H9 (cell line): ENCODE data around the gene FSTL1. TPM values are rescaled to one million over a fixed set of nuclear protein-coding genes. Genes with fewer than 3 reads are reported as not detected.

Experiments used
- DNase-seq: peaks from one replicate; pipeline ENCODE4 v3.0.0-alpha.2; 2017
- H2AFZ ChIP-seq: one replicate; pipeline ENCODE4 v1.6.1; 2013; ENCODE audit warnings: mild to moderate bottlenecking, low read length, control low read depth, moderate library complexity
- H2AK5ac ChIP-seq: 2 replicates; pipeline ENCODE4 v1.6.1; 2013; ENCODE audit warnings: low read length, control low read depth, mixed read lengths; ENCODE audit not compliant: insufficient read length
- H2BK120ac ChIP-seq: one replicate; pipeline ENCODE4 v1.6.1; 2013; ENCODE audit warnings: low read depth, mild to moderate bottlenecking, low read length, control low read depth, inconsistent platforms; ENCODE audit not compliant: poor library complexity, severe bottlenecking
- H2BK12ac ChIP-seq: 2 replicates; pipeline ENCODE4 v1.6.1; 2013; ENCODE audit warnings: low read length, control low read depth, mixed read lengths, low read depth; ENCODE audit not compliant: insufficient read length
- H2BK15ac ChIP-seq: 2 replicates; pipeline ENCODE4 v1.6.1; 2013; ENCODE audit warnings: low read depth, low read length, control low read depth
- H2BK20ac ChIP-seq: one replicate; pipeline ENCODE4 v1.6.1; 2013; ENCODE audit warnings: low read depth, mild to moderate bottlenecking, low read length, control low read depth, inconsistent platforms; ENCODE audit not compliant: poor library complexity, severe bottlenecking
- H2BK5ac ChIP-seq: 2 replicates; pipeline ENCODE4 v1.6.1; 2013; ENCODE audit warnings: low read length, control low read depth, mixed read lengths; ENCODE audit not compliant: insufficient read length
- H3K14ac ChIP-seq: 2 replicates; pipeline ENCODE4 v1.6.1; 2013; ENCODE audit warnings: low read length, control low read depth; ENCODE audit not compliant: insufficient read depth
- H3K18ac ChIP-seq: 2 replicates; pipeline ENCODE4 v1.6.1; 2013; ENCODE audit warnings: low read depth, mild to moderate bottlenecking, mixed read lengths, low read length, control low read depth; ENCODE audit not compliant: insufficient read length
- H3K23ac ChIP-seq: 2 replicates; pipeline ENCODE4 v1.6.1; 2013; ENCODE audit warnings: low read length, control low read depth, mixed read lengths, low read depth; ENCODE audit not compliant: insufficient read length
- H3K23me2 ChIP-seq: 2 replicates; pipeline ENCODE4 v1.6.1; 2013; ENCODE audit warnings: low read depth, mild to moderate bottlenecking, mixed read lengths, low read length, control low read depth; ENCODE audit not compliant: insufficient read length, poor library complexity, severe bottlenecking
- H3K27ac ChIP-seq: 2 replicates; pipeline ENCODE4 v1.5.1; 2013; ENCODE audit warnings: low read length, control low read depth, mixed read lengths, low read depth; ENCODE audit not compliant: insufficient read length
- H3K27me3 ChIP-seq: 2 replicates; pipeline ENCODE4 v1.6.1; 2013; ENCODE audit warnings: low read length, control low read depth, inconsistent platforms; ENCODE audit not compliant: insufficient read depth
- H3K4ac ChIP-seq: 2 replicates; pipeline ENCODE4 v1.6.1; 2013; ENCODE audit warnings: low read depth, mild to moderate bottlenecking, control low read depth, inconsistent platforms, low read length, moderate library complexity
- H3K4me1 ChIP-seq: 2 replicates; pipeline ENCODE4 v1.6.1; 2013; ENCODE audit warnings: low read length, control low read depth, inconsistent platforms; ENCODE audit not compliant: insufficient read depth
- H3K4me2 ChIP-seq: 2 replicates; pipeline ENCODE4 v1.6.1; 2013; ENCODE audit warnings: low read length, control low read depth, mixed read lengths; ENCODE audit not compliant: insufficient read length, insufficient read depth
- H3K56ac ChIP-seq: 2 replicates; pipeline ENCODE4 v1.6.1; 2013; ENCODE audit warnings: low read depth, mild to moderate bottlenecking, mixed read lengths, low read length, control low read depth; ENCODE audit not compliant: insufficient read length
- H3K79me1 ChIP-seq: 2 replicates; pipeline ENCODE4 v1.6.1; 2013; ENCODE audit warnings: low read depth, mild to moderate bottlenecking, moderate library complexity, low read length, control low read depth, inconsistent platforms; ENCODE audit not compliant: insufficient read depth, poor library complexity, severe bottlenecking
- H3K79me2 ChIP-seq: 2 replicates; pipeline ENCODE4 v1.6.1; 2013; ENCODE audit warnings: low read length, control low read depth, inconsistent platforms; ENCODE audit not compliant: insufficient read depth
- H3K9ac ChIP-seq: 2 replicates; pipeline ENCODE4 v1.6.1; 2013; ENCODE audit warnings: low read length, control low read depth, mixed read lengths; ENCODE audit not compliant: insufficient read length; ENCODE audit errors: extremely low read depth
- H3K9me3 ChIP-seq: one replicate; pipeline ENCODE4 v1.6.1; 2013; ENCODE audit warnings: low read depth, low read length, inconsistent platforms; ENCODE audit not compliant: control insufficient read depth
- H3T11ph ChIP-seq: one replicate; pipeline ENCODE4 v1.6.1; 2013; ENCODE audit warnings: mild to moderate bottlenecking, low read length, control low read depth, inconsistent platforms
- H4K20me1 ChIP-seq: one replicate; pipeline ENCODE4 v1.6.1; 2013; ENCODE audit not compliant: control insufficient read depth, insufficient read length, insufficient read depth
- H4K5ac ChIP-seq: 2 replicates; pipeline ENCODE4 v1.6.1; 2013; ENCODE audit warnings: low read depth, mild to moderate bottlenecking, mixed read lengths, low read length, control low read depth; ENCODE audit not compliant: insufficient read length
- H4K8ac ChIP-seq: replicated peaks from 2 replicates; pipeline ENCODE4 v1.6.1; 2013; ENCODE audit warnings: low read length, control low read depth, mixed read lengths, low read depth; ENCODE audit not compliant: insufficient read length
- H4K91ac ChIP-seq: 2 replicates; pipeline ENCODE4 v1.6.1; 2013; ENCODE audit warnings: low read depth, mild to moderate bottlenecking, moderate library complexity, mixed read lengths, low read length, control low read depth; ENCODE audit not compliant: insufficient read length
- H3K27ac Mint-ChIP-seq, 3 experiments: 2 replicates in 2 of 3; 3 replicates in 1 of 3; pipeline ENCODE4 v1.8.0; 2020 to 2021; ENCODE audit warnings: mixed read lengths in 3 of 3, mild to moderate bottlenecking in 1 of 3, moderate library complexity in 1 of 3
- H3K27me3 Mint-ChIP-seq: 2 replicates; pipeline ENCODE4 v1.8.0; 2021; ENCODE audit warnings: low read depth, mild to moderate bottlenecking, moderate library complexity, mixed read lengths
- H3K36me3 Mint-ChIP-seq, 3 experiments: 2 replicates in 2 of 3; 3 replicates in 1 of 3; pipeline ENCODE4 v1.8.0; 2020 to 2021; ENCODE audit warnings: low read depth in 3 of 3, mixed read lengths in 3 of 3; ENCODE audit not compliant: insufficient read depth in 1 of 3
- H3K4me1 Mint-ChIP-seq, 2 experiments: 2 replicates each; pipeline ENCODE4 v1.8.0; 2020; ENCODE audit warnings: mixed read lengths in 2 of 2
- H3K4me3 Mint-ChIP-seq, 2 experiments: 2 replicates in 1 of 2; 3 replicates in 1 of 2; pipeline ENCODE4 v1.8.0; 2020 to 2021; ENCODE audit warnings: mild to moderate bottlenecking in 2 of 2, mixed read lengths in 2 of 2, moderate library complexity in 1 of 2
- H3K9me3 Mint-ChIP-seq, 2 experiments: 2 replicates in 1 of 2; 3 replicates in 1 of 2; pipeline ENCODE4 v1.8.0; 2020; ENCODE audit warnings: mild to moderate bottlenecking in 2 of 2, mixed read lengths in 2 of 2, moderate library complexity in 1 of 2
- WGBS: extraction: QIAGEN DNeasy Blood & Tissue Kit; methylation state at CpG from one replicate; pipeline ENCODE4 v1.1.7; 2013; ENCODE audit warnings: missing lambda C conversion rate, low lambda C conversion rate, mixed read lengths; ENCODE audit not compliant: insufficient read length; ENCODE audit errors: extremely low coverage; 5-methylcytosine and 5-hydroxymethylcytosine counted together
- total RNA-seq: library from RNA; stranded (reverse); gene quantifications from 2 replicates; pipeline ENCODE4 v1.2.1, GENCODE V29; 2021
- TF ChIP-seq, protein P1 (sequence below): fragments of 200-600 bp; sonication (generic); conservative IDR thresholded peaks from 3 replicates; pipeline ENCODE4 v1.8.0; 2021; ENCODE audit warnings: antibody characterized with exemption, mild to moderate bottlenecking

FSTL1 gene
- total RNA-seq, 1 experiment from 2014 or later, result 326 TPM

- peak overlapping the region in 1 of 3 experiments; percentile 75; a peak in 1 of 7 replicates for H3K27ac Mint-ChIP-seq
Measured at GRCh38 chr3:120462409-120462959, 11.7 kb upstream of the FSTL1 start.

More at GRCh38 chr3:120462409-120462959, 11.7 kb upstream of the FSTL1 start:
- Mint-ChIP-seq H3K36me3 (no peaks in the 10 kb centered on the region; a peak in 1 of 7 replicates), H3K27me3 (no peaks in the 10 kb centered on the region; the same call in 1 of the 2 replicates), H3K4me3 (no peak overlapping the region), H3K9me3 (no peaks in the 10 kb centered on the region), H3K4me1 (peaks cover 25 to 35% of the 10 kb centered on the region in 2 experiments)
- Histone ChIP-seq H2BK15ac (no peak overlapping the region), H3K23ac (no peak overlapping the region), H3K4me2 (no peak overlapping the region), H3K4ac (no peak overlapping the region), H3K56ac (no peak overlapping the region), H4K91ac (no peak overlapping the region), H3K27me3 (no peaks in the 10 kb centered on the region), H3K9me3 (no peaks in the 10 kb centered on the region), H3K14ac (no peak overlapping the region), H4K20me1 (no peaks in the 10 kb centered on the region), H3K27ac (no peak overlapping the region), H2BK5ac (no peak overlapping the region), H3K4me1 (peaks cover 8% of the 10 kb centered on the region), H3T11ph (no peak overlapping the region), H2AFZ (no peak overlapping the region), H2AK5ac (no peak overlapping the region), H3K23me2 (no peaks in the 10 kb centered on the region), H4K8ac (no peak overlapping the region), H2BK120ac (no peak overlapping the region), H3K79me2 (no peaks in the 10 kb centered on the region), H3K79me1 (no peaks in the 10 kb centered on the region), H2BK20ac (no peak overlapping the region), H3K18ac (no peak overlapping the region), H2BK12ac (no peak overlapping the region), H3K9ac (no peak overlapping the region), H4K5ac (no peak overlapping the region)
- DNase-seq, result no peak
- WGBS, result no CpG with 5 or more reads among the region's 4 CpGs
- TF ChIP-seq, protein P1, sequence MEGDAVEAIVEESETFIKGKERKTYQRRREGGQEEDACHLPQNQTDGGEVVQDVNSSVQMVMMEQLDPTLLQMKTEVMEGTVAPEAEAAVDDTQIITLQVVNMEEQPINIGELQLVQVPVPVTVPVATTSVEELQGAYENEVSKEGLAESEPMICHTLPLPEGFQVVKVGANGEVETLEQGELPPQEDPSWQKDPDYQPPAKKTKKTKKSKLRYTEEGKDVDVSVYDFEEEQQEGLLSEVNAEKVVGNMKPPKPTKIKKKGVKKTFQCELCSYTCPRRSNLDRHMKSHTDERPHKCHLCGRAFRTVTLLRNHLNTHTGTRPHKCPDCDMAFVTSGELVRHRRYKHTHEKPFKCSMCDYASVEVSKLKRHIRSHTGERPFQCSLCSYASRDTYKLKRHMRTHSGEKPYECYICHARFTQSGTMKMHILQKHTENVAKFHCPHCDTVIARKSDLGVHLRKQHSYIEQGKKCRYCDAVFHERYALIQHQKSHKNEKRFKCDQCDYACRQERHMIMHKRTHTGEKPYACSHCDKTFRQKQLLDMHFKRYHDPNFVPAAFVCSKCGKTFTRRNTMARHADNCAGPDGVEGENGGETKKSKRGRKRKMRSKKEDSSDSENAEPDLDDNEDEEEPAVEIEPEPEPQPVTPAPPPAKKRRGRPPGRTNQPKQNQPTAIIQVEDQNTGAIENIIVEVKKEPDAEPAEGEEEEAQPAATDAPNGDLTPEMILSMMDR, result no peak
